Fibroblast of gingiva (primary cell): ENCODE results near the gene TAF1B.

Experiments used
- DNase-seq: peaks from one replicate; pipeline ENCODE4 v3.0.0-alpha.2; 2011; ENCODE audit warnings: low read depth

Gene TAF1B

DNA sequence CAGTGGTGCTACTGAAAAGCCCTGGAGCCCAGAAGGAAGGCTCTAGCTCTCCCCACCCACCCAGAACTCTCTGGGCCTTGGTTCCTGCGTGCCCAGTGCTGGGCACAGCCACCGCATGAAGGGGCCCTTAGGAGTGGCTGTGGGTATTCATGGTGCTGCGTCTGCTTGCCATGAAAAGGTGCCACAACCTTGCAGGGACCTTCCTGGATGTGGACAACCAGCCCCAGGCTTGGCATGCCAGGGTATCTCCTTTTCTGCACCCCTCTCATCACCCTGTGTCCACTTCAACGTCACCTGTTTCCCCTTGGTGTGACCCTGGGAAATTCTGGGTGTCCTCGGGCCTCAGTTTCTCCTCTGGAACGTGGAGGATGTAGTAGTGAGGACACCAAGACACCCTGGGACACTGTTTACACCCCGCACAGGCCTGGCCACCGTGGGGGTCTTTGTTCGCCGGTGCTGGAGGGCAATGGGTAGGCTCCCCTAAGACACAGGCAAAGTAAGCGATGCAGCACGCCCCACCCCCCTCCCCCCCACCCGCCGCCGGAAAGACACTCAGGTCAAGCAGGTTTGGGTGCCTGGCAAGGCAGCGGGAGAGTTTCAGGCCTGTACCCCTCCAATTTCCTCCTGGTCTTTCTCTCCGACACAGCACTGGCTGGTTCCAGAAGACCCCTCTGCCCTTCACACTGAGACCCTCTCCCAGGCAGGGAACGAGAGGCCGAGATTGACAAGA lies 34.8 kb upstream of the TAF1B start:
- DNase-seq, result no peak

DNA sequence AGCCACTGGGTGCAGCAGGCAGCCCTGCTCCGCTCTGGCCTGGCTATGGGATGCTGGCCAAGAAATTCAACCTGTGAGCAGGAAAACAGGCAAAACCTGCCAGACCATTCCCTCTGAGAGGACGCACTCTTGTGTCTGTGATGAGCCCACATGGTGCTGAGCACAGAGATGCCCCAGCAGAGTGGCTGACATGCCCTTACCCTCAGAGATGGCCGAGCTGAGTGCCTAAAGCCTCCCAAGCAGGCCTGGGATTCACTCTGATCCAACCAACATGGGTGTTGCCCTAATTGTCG lies 34.3 kb upstream of the TAF1B start:
- no peak for DNase-seq

GRCh38 chr2:9809448-9810088 lies 33.7 kb upstream of the TAF1B start:
- DNase-seq, result no peak

DNA sequence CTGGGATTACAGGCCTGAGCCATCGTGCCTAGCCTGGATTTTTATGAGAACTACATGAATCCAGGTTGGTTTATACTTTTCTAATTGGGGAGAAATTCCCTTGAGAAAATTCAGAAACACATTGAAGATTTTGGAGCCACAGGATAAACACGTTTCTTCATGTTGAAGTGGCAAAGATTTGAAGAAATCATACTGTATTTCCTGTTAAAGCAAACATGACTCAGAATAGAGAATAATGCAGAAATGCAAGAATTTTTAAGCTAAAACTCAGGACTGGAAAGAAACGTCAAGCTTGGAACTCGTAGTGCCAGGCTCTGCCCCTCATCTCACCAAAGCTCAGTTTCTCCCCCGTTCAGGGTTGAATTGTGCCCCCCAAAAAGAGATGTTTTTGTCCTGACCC lies 32.1 kb upstream of the TAF1B start:
- no peak for DNase-seq

- DNase-seq, result no peak
Observed at GRCh38 chr2:9811679-9812511, 31.4 kb upstream of the TAF1B start.

GRCh38 chr2:9812945-9813311 lies 30.3 kb upstream of the TAF1B start:
- no peak for DNase-seq

DNA sequence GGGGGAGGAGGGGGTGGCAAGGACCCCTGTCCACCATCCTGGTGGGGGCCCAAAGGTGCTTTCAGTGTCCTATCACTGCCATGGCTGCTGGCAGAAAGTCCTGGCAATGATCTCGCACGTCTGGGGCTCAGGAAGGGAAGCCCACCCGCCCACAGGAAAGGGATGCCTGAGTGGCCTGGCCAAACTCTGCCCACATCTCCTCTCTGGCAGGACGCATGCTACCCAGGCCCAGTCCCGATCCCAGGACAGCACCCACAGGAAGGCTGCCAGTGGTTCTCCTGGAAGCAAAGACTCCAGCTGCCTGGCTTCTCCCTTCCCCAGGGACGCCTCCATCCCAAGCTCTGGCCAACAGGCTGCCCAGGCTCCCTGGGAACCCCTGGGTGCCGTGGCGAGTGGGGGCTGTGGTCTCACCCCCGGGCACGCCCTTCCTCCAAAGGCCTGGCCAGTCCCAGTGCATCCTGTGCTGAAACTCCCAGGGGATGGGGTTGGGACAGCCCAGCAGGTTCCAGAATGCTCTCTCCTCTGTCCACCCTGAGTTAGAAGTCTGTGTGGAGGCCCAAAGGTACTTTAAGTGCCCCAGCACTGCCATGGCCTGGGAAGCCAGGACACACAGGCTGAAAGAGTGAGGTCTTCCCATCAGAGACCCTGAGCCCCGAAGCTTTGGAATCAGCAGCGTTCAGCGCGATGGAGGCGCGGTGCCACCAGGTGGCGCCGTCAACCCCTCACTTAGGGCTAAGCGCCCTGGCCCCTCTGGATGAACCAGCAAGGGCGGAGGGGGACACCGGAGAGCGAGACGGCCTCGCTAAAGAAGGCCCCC lies 29.8 kb upstream of the TAF1B start:
- DNase-seq, result peak; percentile 44

DNA sequence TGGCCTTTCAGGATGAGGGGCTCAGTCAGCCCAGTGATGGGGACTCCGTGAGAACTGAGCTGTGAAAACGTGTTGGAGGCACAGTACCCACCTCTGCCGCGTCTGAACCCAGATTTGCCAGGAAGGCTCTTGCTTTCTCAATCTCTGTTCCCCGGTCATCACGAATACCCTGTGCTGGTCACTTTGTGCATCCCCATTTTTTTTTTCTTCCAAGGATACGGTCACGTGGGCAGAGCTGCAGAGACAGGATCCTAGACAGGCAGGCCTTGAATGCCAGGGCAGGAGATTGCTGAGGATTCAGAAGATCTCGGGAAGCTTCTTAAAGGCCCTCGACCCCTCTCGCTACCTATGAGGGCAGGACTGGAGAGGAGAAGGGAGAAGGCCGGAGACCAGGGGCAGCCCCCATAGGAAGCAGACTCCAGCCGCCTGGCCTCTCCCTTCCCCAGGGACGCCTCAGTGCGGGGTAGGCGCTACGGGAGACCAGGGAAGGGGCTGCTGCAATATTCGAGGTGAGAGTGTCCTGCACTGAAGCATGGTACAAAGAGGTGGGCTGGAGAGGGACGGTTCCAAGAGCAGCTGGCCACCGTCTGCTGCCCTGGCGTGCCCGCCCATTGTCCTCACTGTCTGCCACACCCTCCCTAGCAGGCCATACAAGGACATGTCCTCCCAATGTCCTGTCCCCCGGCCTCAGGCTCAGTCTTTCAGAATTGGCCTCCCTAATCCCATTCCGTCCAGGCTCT lies 29.0 kb upstream of the TAF1B start:
- DNase-seq, result no peak

- DNase-seq, result no peak
Observed at GRCh38 chr2:9815076-9815475, 28.2 kb upstream of the TAF1B start.

DNA sequence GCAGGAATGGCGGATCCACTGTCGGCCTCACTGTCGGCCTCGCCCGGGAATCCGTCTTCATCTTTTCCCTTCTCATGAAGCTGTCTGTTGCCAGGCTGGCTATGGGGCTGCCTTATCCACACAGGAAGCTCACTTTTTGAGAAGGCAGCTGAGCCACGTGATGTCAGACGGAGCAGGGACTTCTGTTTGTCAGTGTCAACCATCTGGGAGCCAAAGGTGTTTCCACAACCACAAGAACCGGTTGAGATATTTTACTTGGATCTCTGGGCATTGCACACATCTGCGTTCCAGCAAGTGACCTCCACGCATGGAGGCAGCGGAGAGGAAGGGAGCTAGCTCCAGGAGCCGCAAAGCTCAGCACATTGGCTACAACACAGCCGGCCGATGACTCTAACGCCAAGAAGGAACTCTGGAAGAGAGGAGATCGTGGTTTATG lies 27.4 kb upstream of the TAF1B start:
- DNase-seq, result no peak

- DNase-seq, result no peak
Observed at GRCh38 chr2:9818097-9818496, 25.2 kb upstream of the TAF1B start.

DNA sequence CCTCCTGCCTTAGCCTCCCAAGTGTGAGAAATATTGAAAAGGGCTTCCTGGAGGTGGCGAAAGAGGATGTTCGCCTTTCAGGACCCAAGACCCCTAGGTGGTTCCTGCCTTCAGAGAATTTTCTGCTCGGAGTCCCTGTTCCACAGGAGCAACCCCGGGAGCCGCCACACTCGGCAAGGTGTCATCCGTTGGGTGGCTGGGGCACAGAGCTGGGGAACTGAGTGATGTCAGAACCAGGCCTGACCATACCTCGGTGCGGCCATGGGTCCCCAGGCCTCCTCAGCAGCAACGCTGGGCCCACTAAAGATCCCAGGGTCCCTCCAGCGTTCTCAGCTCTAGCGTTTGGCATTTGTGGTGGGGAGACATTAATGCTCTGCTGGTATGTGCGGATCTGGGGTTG lies 23.7 kb upstream of the TAF1B start:
- no peak for DNase-seq

DNA sequence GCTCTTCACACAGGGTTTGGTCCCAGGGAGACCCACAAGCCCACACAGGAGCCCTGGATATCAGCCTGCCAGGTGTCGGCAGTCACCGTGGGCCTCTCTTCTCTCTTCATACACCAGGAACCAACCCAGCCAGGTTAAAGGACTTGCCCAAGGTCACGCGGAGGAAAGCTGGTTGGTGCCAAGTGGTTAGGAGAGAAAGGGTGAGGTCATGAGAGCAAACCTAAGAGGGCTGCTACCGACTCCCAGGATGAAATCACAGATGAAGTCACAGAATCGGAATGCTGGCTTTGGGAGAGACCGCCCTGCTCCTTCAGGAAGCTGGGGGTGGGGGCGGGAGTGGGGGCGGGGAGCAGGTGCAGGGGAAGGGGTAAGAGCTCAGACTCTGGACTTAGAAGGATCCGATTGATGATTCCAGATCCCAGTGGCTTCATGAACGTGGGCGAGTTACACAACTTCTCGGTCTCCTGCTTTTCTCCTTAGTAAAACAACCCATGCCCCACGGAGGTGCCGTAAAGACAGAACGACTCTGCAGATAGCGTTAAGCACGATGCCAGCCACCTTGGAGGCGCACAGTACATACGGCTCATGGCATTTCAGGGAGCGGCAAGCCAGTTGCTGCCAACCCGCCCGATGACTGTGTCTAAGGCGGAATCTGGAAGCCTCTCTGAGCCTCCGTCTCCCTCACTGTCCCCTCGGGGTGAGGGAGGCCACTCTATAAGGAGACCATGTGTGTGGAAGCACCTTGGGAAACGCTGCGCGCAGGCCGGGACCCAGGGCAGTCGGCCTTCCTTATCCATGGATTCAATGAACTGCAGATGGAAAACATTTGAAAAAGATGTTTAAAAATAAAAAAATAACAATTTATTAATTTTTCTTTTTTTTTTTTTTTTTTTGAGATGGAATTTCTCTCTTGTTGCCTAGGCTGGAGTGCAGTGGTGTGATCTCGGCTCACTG lies 23.0 kb upstream of the TAF1B start:
- no peak for DNase-seq

DNA sequence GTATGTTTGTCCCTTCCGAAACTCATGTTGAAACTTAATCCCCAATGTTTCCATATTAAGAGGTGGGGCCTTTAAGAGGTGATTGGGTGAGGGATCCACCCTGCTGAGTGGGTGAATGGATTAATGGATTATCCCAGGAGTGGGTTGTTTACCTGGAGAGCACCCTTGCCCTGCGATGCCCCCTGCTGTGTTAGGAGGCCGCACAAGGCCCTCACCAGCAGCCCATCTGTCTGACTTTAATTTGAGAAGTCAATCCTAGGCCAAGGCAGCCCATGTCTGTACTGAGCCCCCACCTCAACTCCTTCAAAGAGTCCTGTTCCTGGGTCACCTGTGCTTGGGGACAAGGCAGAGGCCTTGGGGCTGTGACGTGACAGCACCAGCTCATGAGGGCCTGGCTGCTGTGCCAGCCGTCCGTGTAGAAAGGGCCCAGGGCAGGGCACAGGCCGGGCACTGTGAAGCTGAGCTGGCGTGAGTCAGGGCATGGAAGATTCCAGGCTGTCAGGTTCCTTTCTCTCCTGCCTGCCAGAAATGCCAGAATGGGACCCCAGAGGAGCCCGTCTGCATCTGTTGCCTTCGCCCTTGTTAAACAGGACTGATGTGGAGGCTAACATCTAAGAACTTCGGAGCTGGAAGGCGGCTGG lies 21.3 kb upstream of the TAF1B start:
- DNase-seq, result no peak

- DNase-seq, result no peak
Observed at GRCh38 chr2:9824441-9824840, 18.8 kb upstream of the TAF1B start.

- no peak for DNase-seq
Observed at GRCh38 chr2:9824956-9825720, 18.1 kb upstream of the TAF1B start.

DNA sequence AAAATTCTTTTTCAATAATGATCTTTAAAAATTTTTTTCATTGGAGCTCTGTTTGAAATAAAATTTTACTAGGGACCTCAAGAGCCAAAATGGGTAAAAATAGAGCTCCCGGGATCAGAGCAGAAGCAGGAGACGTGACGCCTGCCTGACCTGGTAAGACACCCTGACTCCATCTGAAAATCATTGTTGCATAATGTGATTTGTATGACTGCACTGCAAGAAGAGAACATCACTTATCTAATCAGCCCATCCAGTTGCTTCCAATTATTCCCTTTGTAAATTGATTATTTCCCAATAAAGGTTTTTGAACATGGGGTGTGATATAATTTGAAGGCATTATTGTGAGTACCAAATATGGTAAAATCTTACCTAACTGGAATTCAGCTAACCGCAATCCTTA lies 17.1 kb upstream of the TAF1B start:
- no peak for DNase-seq

- no peak for DNase-seq
Observed at GRCh38 chr2:9830685-9831410, 12.4 kb upstream of the TAF1B start.

DNA sequence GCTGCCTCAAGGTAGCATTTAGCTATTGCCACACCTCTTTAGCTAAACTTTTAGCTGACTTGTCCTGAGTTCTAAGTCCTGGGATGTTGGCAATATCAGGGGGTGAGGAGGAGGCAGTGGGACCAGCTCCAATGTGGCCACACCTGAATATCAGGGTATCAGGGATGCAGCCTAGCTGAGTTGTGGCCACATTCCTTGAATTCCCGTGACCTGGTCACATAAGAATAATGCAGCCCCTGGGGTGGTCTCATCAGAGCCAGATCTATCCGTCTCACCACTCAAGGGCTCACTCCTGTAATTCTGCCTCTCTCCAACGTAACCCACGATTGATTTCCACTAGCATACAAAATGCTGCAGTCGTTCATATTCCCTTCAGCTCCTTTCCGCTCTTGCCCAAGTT lies 11.6 kb upstream of the TAF1B start:
- no peak for DNase-seq
